ENCODE results near the gene SLC2A11.

Gene SLC2A11

GRCh38 chr22:23824476-23825245 is 33.0 kb upstream of the SLC2A11 start:
- Histone ChIP-seq H3K27me3 (ENCODE audit: control insufficient read depth, insufficient read depth, low read length) (no peaks in the 10 kb centered on the region), H3K36me3 (ENCODE audit: control insufficient read depth, insufficient read depth, low read length) (peaks cover 93% of the 10 kb centered on the region), H3K9me3 (ENCODE audit: control insufficient read depth, insufficient read depth, low read depth, low read length) (no peaks in the 10 kb centered on the region), H3K4me1 (ENCODE audit: control insufficient read depth, insufficient read depth, low read length) (peaks cover 9% of the 10 kb centered on the region; the same call in 1 of the 2 replicates), H3K27ac (ENCODE audit: low read depth, low read length) (no peak overlapping the region), H3K9ac (ENCODE audit: low read length) (no peak overlapping the region), H3K4me3 (ENCODE audit: low read depth, low read length) (no peak overlapping the region)

GRCh38 chr22:23825246-23825905 is 32.3 kb upstream of the SLC2A11 start:
- no peak overlapping the region for H3K4me3 ChIP-seq (ENCODE audit: low read depth, low read length)
- H3K4me1 ChIP-seq (ENCODE audit: control insufficient read depth, insufficient read depth, low read length), result peaks cover 9% of the 10 kb centered on the region; the same call in 1 of the 2 replicates

GRCh38 chr22:23826510-23827350 is 30.9 kb upstream of the SLC2A11 start:
- Histone ChIP-seq H3K4me3 (ENCODE audit: low read depth, low read length) (no peak overlapping the region), H3K27me3 (ENCODE audit: control insufficient read depth, insufficient read depth, low read length) (no peaks in the 10 kb centered on the region), H3K9ac (ENCODE audit: low read length) (no peak overlapping the region), H3K27ac (ENCODE audit: low read depth, low read length) (0 out of 2 replicates have a peak overlapping the region, but pooled peaks have one; percentile 36), H3K9me3 (ENCODE audit: control insufficient read depth, insufficient read depth, low read depth, low read length) (no peaks in the 10 kb centered on the region), H3K36me3 (ENCODE audit: control insufficient read depth, insufficient read depth, low read length) (peaks cover 93% of the 10 kb centered on the region), H3K4me1 (ENCODE audit: control insufficient read depth, insufficient read depth, low read length) (peaks cover 9% of the 10 kb centered on the region; the same call in 1 of the 2 replicates)

More at GRCh38 chr22:23825246-23825905, 32.3 kb upstream of the SLC2A11 start:
- H3K9me3 ChIP-seq (ENCODE audit: control insufficient read depth, insufficient read depth, low read depth, low read length), result no peaks in the 10 kb centered on the region
- peak overlapping the region; percentile 36; the same call in 1 of the 2 replicates for H3K27ac ChIP-seq (ENCODE audit: low read depth, low read length)
- H3K9ac ChIP-seq (ENCODE audit: low read length), result peak overlapping the region; percentile 41
- peaks cover 94% of the 10 kb centered on the region for H3K36me3 ChIP-seq (ENCODE audit: control insufficient read depth, insufficient read depth, low read length)
- H3K27me3 ChIP-seq (ENCODE audit: control insufficient read depth, insufficient read depth, low read length), result no peaks in the 10 kb centered on the region

GRCh38 chr22:23827351-23827995 is 30.2 kb upstream of the SLC2A11 start:
- peaks cover 9% of the 10 kb centered on the region; the same call in 1 of the 2 replicates for H3K4me1 ChIP-seq (ENCODE audit: control insufficient read depth, insufficient read depth, low read length)
- H3K9ac ChIP-seq (ENCODE audit: low read length), result no peak overlapping the region
- H3K27ac ChIP-seq (ENCODE audit: low read depth, low read length), result no peak overlapping the region
- H3K9me3 ChIP-seq (ENCODE audit: control insufficient read depth, insufficient read depth, low read depth, low read length), result no peaks in the 10 kb centered on the region
- H3K36me3 ChIP-seq (ENCODE audit: control insufficient read depth, insufficient read depth, low read length), result peaks cover 93% of the 10 kb centered on the region
- H3K27me3 ChIP-seq (ENCODE audit: control insufficient read depth, insufficient read depth, low read length), result no peaks in the 10 kb centered on the region
- H3K4me3 ChIP-seq (ENCODE audit: low read depth, low read length), result no peak overlapping the region

- no peaks in the 10 kb centered on the region for H3K27me3 ChIP-seq (ENCODE audit: control insufficient read depth, insufficient read depth, low read length)
- H3K36me3 ChIP-seq (ENCODE audit: control insufficient read depth, insufficient read depth, low read length), result peaks cover 93% of the 10 kb centered on the region
Observed at GRCh38 chr22:23828800-23829680, 28.6 kb upstream of the SLC2A11 start.

GRCh38 chr22:23829845-23830372 is 27.8 kb upstream of the SLC2A11 start:
- no peak overlapping the region for H3K4me3 ChIP-seq (ENCODE audit: low read depth, low read length)
- no peaks in the 10 kb centered on the region for H3K27me3 ChIP-seq (ENCODE audit: control insufficient read depth, insufficient read depth, low read length)
- no peak overlapping the region for H3K9ac ChIP-seq (ENCODE audit: low read length)
- peaks cover 9% of the 10 kb centered on the region; the same call in 1 of the 2 replicates for H3K4me1 ChIP-seq (ENCODE audit: control insufficient read depth, insufficient read depth, low read length)
- no peak overlapping the region for H3K27ac ChIP-seq (ENCODE audit: low read depth, low read length)
- no peaks in the 10 kb centered on the region for H3K9me3 ChIP-seq (ENCODE audit: control insufficient read depth, insufficient read depth, low read depth, low read length)
- H3K36me3 ChIP-seq (ENCODE audit: control insufficient read depth, insufficient read depth, low read length), result peaks cover 90% of the 10 kb centered on the region

More at GRCh38 chr22:23828800-23829680, 28.6 kb upstream of the SLC2A11 start:
- Histone ChIP-seq H3K27ac (ENCODE audit: low read depth, low read length) (no peak overlapping the region), H3K9ac (ENCODE audit: low read length) (no peak overlapping the region), H3K9me3 (ENCODE audit: control insufficient read depth, insufficient read depth, low read depth, low read length) (no peaks in the 10 kb centered on the region), H3K4me3 (ENCODE audit: low read depth, low read length) (no peak overlapping the region), H3K4me1 (ENCODE audit: control insufficient read depth, insufficient read depth, low read length) (peaks cover 9% of the 10 kb centered on the region; the same call in 1 of the 2 replicates)

- peaks cover 90% of the 10 kb centered on the region for H3K36me3 ChIP-seq (ENCODE audit: control insufficient read depth, insufficient read depth, low read length)
- no peak overlapping the region for H3K27ac ChIP-seq (ENCODE audit: low read depth, low read length)
Observed at GRCh38 chr22:23831261-23831660, 26.4 kb upstream of the SLC2A11 start.

GRCh38 chr22:23831781-23832180 is 25.9 kb upstream of the SLC2A11 start:
- no peak overlapping the region for H3K4me3 ChIP-seq (ENCODE audit: low read depth, low read length)
- H3K9ac ChIP-seq (ENCODE audit: low read length), result no peak overlapping the region
- peaks cover 5% of the 10 kb centered on the region; the same call in 1 of the 2 replicates for H3K4me1 ChIP-seq (ENCODE audit: control insufficient read depth, insufficient read depth, low read length)
- no peaks in the 10 kb centered on the region for H3K9me3 ChIP-seq (ENCODE audit: control insufficient read depth, insufficient read depth, low read depth, low read length)
- peaks cover 87% of the 10 kb centered on the region for H3K36me3 ChIP-seq (ENCODE audit: control insufficient read depth, insufficient read depth, low read length)
- H3K27ac ChIP-seq (ENCODE audit: low read depth, low read length), result no peak overlapping the region
- no peaks in the 10 kb centered on the region for H3K27me3 ChIP-seq (ENCODE audit: control insufficient read depth, insufficient read depth, low read length)

More at GRCh38 chr22:23831261-23831660, 26.4 kb upstream of the SLC2A11 start:
- Histone ChIP-seq H3K9ac (ENCODE audit: low read length) (no peak overlapping the region), H3K4me1 (ENCODE audit: control insufficient read depth, insufficient read depth, low read length) (peaks cover 9% of the 10 kb centered on the region; the same call in 1 of the 2 replicates), H3K4me3 (ENCODE audit: low read depth, low read length) (no peak overlapping the region), H3K27me3 (ENCODE audit: control insufficient read depth, insufficient read depth, low read length) (no peaks in the 10 kb centered on the region), H3K9me3 (ENCODE audit: control insufficient read depth, insufficient read depth, low read depth, low read length) (no peaks in the 10 kb centered on the region)

GRCh38 chr22:23832226-23833016 is 25.3 kb upstream of the SLC2A11 start:
- Histone ChIP-seq H3K9me3 (ENCODE audit: control insufficient read depth, insufficient read depth, low read depth, low read length) (no peaks in the 10 kb centered on the region), H3K27ac (ENCODE audit: low read depth, low read length) (no peak overlapping the region), H3K4me3 (ENCODE audit: low read depth, low read length) (no peak overlapping the region), H3K4me1 (ENCODE audit: control insufficient read depth, insufficient read depth, low read length) (peaks cover 3% of the 10 kb centered on the region; the same call in 1 of the 2 replicates), H3K9ac (ENCODE audit: low read length) (no peak overlapping the region), H3K36me3 (ENCODE audit: control insufficient read depth, insufficient read depth, low read length) (peaks cover 80% of the 10 kb centered on the region), H3K27me3 (ENCODE audit: control insufficient read depth, insufficient read depth, low read length) (no peaks in the 10 kb centered on the region)

Data from HUES6 (cell line).